GM12891 (cell line): Measurements from ENCODE around the gene RIMS4.

ENCODE experiments used
- PAX5 ChIP-seq: IDR thresholded peaks from 2 replicates; pipeline ENCODE4 v1.6.1; 2011; ENCODE audit warnings: low read length, moderate library complexity, mild to moderate bottlenecking; ENCODE audit not compliant: insufficient read depth, severe bottlenecking
- POLR2A ChIP-seq: IDR thresholded peaks from 2 replicates; pipeline ENCODE4 v1.6.1; 2011; ENCODE audit warnings: low read depth, low read length, control low read depth
- POLR2AphosphoS5 ChIP-seq: IDR thresholded peaks from 2 replicates; pipeline ENCODE4 v1.6.1; 2011; ENCODE audit warnings: low read depth, low read length, control low read depth
- POU2F2 ChIP-seq: IDR thresholded peaks from 2 replicates; pipeline ENCODE4 v1.6.1; 2011; ENCODE audit warnings: low read depth, mild to moderate bottlenecking, control low read depth, low read length, moderate library complexity
- SPI1 ChIP-seq: IDR thresholded peaks from 2 replicates; pipeline ENCODE4 v1.6.1; 2011; ENCODE audit warnings: low read depth, low read length, control low read depth
- TAF1 ChIP-seq: IDR thresholded peaks from 2 replicates; pipeline ENCODE4 v1.6.1; 2011; ENCODE audit warnings: low read depth, low read length, control low read depth

DNA sequence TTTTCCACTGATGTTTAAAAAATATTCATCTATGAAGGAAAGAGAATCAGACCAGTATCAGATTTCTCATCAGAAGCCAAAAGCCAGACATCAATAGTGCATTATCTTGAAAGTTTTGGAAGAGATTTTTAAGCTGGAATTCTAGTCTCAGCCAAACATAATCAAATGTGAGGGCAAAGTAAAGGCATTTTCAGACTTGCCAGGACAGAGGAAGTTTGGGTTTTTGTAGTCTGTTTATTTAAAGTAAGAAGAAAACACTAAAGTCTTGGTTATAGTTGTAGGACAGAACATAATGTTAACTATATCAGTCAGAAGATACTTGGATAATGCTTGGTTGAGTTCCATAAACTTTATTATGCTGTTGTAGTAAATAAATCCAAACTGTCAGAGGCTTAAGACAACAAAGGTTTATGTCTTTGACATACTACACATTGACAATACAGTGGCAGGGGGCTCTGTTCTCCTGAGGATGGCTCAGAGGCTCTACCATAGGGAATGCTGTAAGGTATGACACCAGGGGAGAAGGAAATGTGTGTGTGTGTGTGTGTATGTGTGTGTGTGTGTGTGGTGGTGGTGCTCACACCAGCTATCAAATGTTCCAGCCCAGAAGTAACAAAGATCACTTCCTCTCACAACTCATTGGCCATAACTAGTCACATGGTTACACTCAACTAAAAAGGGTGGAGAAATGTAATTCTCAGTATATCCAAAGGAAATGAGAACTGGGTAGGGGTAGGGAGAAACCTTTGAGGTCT, 48.4 kb upstream of the RIMS4 start:
- TF ChIP-seq POLR2A, result no peak
- no peak for TF ChIP-seq POLR2AphosphoS5
- TF ChIP-seq SPI1, result no peak
- no peak for TF ChIP-seq TAF1
- no peak for TF ChIP-seq PAX5
- no peak for TF ChIP-seq POU2F2
